DOHH2 (cell line): ENCODE results near the gene MRPL1.

ENCODE experiments used
- EZH2phosphoT487 ChIP-seq: fragments of 200-600 bp; sonication (generic); IDR thresholded peaks from 2 replicates; pipeline ENCODE4 v1.6.1; 2017; ENCODE audit warnings: borderline replicate concordance, mild to moderate bottlenecking, antibody characterized with exemption, low read length, moderate library complexity, mixed read lengths
- TF ChIP-seq, protein P1 (sequence below): fragments of 200-600 bp; sonication (generic); IDR thresholded peaks from one replicate; pipeline ENCODE4 v1.5.1; 2014; ENCODE audit warnings: antibody characterized with exemption, mild to moderate bottlenecking, low read depth, low read length; ENCODE audit not compliant: poor library complexity, severe bottlenecking

DNA sequence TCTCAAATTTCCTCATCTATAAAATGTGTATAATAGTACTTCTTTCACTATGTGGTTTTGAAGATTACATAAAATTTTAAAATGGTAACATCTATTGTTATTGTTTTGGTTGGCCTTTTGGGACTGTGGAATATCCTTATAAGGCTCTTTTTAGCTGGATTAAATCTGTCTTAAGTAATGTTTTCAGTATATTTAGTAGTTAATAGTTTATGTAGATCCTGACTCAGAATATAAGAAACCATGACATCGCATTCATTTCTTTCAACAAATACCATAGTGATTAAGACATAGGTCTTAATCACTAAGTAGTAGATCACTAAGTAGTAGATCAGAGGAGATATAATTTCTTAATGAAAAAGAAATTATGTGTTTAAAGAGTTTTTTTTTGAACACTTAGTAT, 48.5 kb downstream of the MRPL1 start:
- TF ChIP-seq, protein P1, sequence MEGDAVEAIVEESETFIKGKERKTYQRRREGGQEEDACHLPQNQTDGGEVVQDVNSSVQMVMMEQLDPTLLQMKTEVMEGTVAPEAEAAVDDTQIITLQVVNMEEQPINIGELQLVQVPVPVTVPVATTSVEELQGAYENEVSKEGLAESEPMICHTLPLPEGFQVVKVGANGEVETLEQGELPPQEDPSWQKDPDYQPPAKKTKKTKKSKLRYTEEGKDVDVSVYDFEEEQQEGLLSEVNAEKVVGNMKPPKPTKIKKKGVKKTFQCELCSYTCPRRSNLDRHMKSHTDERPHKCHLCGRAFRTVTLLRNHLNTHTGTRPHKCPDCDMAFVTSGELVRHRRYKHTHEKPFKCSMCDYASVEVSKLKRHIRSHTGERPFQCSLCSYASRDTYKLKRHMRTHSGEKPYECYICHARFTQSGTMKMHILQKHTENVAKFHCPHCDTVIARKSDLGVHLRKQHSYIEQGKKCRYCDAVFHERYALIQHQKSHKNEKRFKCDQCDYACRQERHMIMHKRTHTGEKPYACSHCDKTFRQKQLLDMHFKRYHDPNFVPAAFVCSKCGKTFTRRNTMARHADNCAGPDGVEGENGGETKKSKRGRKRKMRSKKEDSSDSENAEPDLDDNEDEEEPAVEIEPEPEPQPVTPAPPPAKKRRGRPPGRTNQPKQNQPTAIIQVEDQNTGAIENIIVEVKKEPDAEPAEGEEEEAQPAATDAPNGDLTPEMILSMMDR: no peak
- TF ChIP-seq EZH2phosphoT487: no peak
